G401 (cell line): Measurements from ENCODE around the gene TICAM1. TPM values are rescaled to one million over a fixed set of nuclear protein-coding genes. Genes with fewer than 3 reads are reported as not detected.
"Not testable (repeated sequence)": the region's sequence is repeated elsewhere in the genome, so short reads cannot be mapped to it uniquely, and the experiment has no call there.

ENCODE experiments used
- DNase-seq: peaks from one replicate; pipeline ENCODE4 v3.0.0-alpha.2; 2015; ENCODE audit warnings: low spot score
- in situ Hi-C: cut with HindIII; loops from 2 replicates; pipeline ENCODE4 v1.10.0; 2016; ENCODE audit warnings: low sequenced_read_pairs, mixed read lengths
- total RNA-seq: library from RNA; depleted of rRNA; stranded (reverse); fragments of >200 nt; shearing (Covaris generic); gene quantifications from 2 replicates; pipeline ENCODE4 v1.2.3, GENCODE V29; 2014

The TICAM1 gene
- total RNA-seq, 1 experiment from 2014 or later, result not detected

GRCh38 chr19:4814625-4815425, 16.7 kb downstream of the TICAM1 start:
- in situ Hi-C loops, result no loop called here
- no peak for DNase-seq

- in situ Hi-C loops, result no loop called here
Observed at GRCh38 chr19:4811328-4812131, 20.0 kb downstream of the TICAM1 start.

GRCh38 chr19:4807188-4807587, 24.3 kb downstream of the TICAM1 start:
- in situ Hi-C loops, result no loop called here
- no peak for DNase-seq

More at GRCh38 chr19:4811328-4812131, 20.0 kb downstream of the TICAM1 start:
- DNase-seq, result peak; percentile 51

- DNase-seq, result no peak
- in situ Hi-C loops, result no loop called here
Observed at GRCh38 chr19:4806384-4806783, 25.1 kb downstream of the TICAM1 start.

GRCh38 chr19:4805140-4805539, 26.4 kb downstream of the TICAM1 start:
- in situ Hi-C loops, DNase-seq: not testable (repeated sequence)

- in situ Hi-C loops, result no loop called here
Observed at GRCh38 chr19:4803736-4804695, 27.5 kb downstream of the TICAM1 start.

GRCh38 chr19:4802711-4803110, 28.8 kb downstream of the TICAM1 start:
- in situ Hi-C loops, result no loop called here
- DNase-seq, result no peak

More at GRCh38 chr19:4803736-4804695, 27.5 kb downstream of the TICAM1 start:
- peak; percentile 51 for DNase-seq

- in situ Hi-C loops, result no loop called here
Observed at GRCh38 chr19:4801085-4801619, 30.4 kb downstream of the TICAM1 start.

GRCh38 chr19:4800591-4801081, 30.9 kb downstream of the TICAM1 start:
- in situ Hi-C loops, result no loop called here
- DNase-seq, result no peak

More at GRCh38 chr19:4801085-4801619, 30.4 kb downstream of the TICAM1 start:
- no peak for DNase-seq

GRCh38 chr19:4795400-4795799, 36.1 kb downstream of the TICAM1 start:
- DNase-seq, result no peak
- in situ Hi-C loops, result no loop called here

GRCh38 chr19:4794971-4795370, 36.5 kb downstream of the TICAM1 start:
- in situ Hi-C loops, result no loop called here

GRCh38 chr19:4793278-4793677, 38.2 kb downstream of the TICAM1 start:
- in situ Hi-C loops, DNase-seq: not testable (repeated sequence)

More at GRCh38 chr19:4794971-4795370, 36.5 kb downstream of the TICAM1 start:
- DNase-seq, result no peak

GRCh38 chr19:4792866-4793195, 38.7 kb downstream of the TICAM1 start:
- in situ Hi-C loops, result not testable (repeated sequence)

GRCh38 chr19:4792019-4792865, 39.3 kb downstream of the TICAM1 start:
- DNase-seq, in situ Hi-C loops: not testable (repeated sequence)

More at GRCh38 chr19:4792866-4793195, 38.7 kb downstream of the TICAM1 start:
- not testable (repeated sequence) for DNase-seq

GRCh38 chr19:4791183-4792018, 40.1 kb downstream of the TICAM1 start, which contains the start of gene FEM1A:
TSS of gene FEM1A (plus strand) at chr19:4791734. CDS start at chr19:4791855, 121 bp downstream.
- in situ Hi-C loops, result no loop called here
- peak; percentile 100 for DNase-seq

GRCh38 chr19:4786412-4787016, 45.0 kb downstream of the TICAM1 start:
- DNase-seq, result peak; percentile 32
- in situ Hi-C loops, result not testable (repeated sequence)
